HK-2 (cell line): Measurements from ENCODE around the gene SNN.

Experiments used
- DNase-seq: peaks from one replicate; pipeline ENCODE4 v3.0.0-alpha.2; 2018; ENCODE audit not compliant: unreplicated experiment

SNN gene

DNA sequence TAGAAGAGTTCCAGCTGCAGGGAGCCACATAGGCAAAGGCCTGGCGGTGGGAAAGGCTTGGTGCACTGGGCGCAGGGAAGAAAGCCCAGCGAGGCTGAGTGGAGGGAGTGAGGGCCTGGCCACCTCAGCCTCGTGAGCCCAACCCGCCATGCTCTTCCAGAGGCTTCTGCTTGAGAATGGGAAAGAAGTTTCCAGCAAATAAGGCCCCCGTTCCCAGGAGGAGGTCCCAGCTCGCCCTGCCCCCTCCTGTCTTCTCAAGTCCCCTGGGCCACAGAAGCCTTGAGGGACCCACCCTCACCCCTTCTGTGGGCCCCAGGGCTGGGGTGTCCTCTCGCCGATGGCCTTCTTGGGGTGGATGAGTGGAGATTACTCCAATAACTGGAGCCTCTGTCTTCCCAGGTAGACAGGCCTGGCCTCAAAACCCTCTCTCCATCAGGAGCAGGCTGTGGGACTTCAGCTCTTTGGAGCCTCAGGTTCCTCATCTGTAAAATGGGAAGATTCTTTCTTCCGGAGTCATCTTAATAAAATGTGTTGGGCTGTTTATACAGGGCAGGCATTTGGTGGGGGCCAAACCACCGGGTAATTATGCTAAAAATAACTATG, 933 bp upstream of the SNN start:
- no peak for DNase-seq

DNA sequence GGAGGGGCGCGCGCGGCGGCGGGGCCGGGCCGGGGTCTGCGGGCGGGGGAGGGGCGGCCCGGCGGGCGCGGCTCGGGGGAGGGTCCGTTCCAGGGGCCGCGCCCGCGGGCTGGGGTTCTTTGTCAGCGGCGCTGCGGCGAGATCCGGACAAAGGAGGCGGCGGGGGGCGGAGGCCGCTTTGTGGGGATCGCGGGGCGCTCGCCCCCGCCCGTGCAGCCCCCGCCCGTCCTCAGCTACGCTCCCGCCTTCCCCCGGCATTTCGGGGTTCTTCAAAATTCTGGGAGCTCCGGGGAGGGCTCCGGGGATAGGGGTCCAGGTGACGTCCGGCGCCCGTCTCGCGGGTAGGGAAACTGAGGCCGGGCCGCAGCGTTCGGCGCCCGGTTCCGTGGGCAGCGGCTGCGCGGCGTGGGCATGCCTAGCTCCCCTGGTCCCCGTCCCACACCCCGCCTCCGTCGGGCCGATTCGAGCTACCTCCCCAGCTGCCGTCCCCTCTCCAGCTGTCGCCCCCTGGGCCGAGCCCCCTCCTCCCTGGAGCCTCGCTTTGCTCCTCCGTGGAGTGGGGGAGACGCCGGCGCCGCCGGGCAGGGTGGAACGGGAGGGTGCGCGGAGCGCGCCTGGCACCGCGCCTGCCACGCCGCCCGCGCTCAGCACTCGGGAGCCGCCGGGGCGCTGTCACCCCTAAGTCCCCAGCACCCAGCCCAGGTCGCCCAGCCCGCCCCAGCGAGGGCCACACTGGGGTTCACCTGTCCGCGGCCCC, 546 bp downstream of the SNN start:
- no peak for DNase-seq

DNA sequence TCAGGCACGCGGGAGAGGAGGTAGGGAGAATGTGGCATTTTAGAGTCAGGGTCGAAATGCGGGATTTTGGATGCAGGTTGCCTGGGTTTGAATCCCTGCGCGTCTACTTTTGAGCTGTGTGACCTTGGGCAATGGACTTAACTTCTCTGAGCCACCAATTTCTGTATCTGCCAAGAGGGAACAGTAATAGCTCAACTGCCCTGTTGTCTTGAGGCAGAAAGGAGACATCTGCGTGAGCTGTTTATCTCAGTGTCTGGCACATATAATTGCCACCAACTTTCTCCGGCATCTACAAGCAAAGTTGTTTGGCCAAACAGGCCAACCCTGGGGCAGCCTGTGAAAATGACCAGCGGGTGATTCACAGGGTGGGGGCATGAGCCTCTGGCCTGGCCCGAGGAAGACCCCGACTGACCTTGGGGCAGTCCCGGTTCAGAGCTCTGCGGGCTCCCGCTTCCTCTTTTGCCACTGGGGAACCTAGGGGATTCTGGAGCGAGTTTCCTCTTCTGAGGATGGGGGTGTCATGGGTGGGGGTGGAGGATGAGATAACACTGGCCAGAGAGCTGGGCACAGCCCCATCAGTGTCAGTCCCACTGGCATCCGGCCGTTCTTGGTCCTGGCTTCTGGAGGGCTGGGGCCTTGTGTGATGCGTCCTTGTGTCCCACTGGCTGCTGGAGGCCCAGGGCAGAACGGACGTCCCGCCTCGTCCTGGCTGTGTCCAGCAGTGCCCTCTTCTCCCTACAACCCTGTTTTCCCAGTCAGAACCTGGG, 1.3 kb downstream of the SNN start:
- DNase-seq = no peak

DNA sequence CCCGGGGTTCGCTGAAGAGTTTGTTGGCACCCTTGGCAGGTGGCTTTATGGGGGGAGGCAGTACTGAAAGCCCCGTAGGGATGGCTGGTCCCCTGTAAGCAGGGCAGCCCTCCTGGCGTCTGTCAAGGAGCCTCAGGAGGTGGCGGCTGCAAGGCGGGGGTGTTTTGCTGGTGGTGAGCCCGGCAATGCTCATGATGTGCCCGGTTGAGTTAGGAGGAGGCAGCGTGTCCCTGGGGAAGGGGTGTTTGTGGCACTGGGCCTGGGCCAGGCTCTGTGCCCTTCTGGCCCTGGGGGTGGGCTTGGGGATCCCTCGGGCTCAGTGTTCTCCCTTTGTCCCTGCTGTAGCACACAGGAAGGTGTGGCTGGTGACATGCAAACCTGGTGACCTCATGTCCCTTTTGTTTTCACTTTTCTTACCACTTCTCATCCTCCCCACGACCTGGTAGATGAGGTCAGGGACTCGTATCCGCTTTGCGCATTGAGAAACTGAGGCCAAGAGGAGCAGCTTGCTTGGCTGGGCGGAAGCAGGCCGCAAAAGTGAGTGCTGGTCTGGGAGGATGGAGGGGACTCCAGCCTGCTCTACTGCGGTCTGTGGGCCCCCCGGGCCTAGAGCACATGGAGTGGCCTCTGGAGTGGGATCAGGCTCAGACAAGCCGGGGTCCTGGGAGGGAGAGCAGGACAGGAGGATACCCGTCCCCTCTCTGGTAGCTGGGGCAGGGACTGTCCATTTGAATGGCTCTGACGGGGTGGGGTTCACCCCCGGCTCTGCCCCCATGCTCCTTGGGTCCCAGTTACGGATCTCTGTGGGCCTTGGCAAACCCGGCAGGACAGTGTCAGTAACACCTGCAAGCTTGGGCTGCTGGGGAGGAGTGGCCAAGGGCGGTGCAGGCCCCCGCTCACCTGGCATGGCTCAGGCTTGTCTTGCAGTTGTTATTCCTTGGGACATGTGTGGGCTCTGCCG, 2.2 kb downstream of the SNN start:
- no peak for DNase-seq

DNA sequence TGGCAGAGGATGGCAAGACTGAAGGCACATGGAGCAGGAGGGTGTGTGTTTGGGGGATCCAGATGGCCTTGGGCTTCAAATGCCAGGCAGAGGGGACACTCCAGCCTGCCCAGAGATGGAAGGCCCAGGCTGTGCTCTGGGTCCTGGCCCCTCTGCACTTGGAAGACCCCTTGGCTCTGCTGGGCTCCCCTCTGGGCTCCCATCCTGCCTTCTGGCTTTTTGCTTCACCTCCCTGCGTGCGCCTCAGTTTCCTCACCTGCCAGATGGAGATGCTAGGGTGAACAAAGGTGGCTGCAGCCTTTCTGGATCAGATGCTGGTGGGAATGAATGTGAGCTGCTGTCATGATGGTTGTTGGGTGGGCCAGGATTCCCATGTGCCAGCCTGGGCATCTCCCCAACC, 3.0 kb downstream of the SNN start:
- DNase-seq = no peak

DNA sequence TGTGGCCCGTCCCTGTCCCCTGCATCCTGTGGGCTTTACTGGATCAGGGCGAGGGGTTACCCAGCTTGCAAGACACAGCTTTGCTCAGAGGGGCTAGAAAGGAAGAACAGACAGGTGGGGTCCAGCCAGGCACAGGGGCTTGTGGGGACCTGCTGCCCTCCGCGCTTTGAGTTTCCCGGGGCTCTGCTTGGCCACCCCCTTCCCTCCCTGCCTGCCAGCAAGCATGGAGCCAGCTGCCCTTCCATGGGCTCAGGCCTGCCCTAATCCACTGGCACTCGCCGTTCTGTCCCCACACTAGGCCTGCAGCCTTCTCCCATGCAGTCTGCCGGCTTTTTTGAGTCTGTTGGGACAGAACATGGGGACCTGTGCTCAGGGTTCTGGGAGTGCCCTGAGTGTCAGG, 3.4 kb downstream of the SNN start:
- DNase-seq = no peak

DNA sequence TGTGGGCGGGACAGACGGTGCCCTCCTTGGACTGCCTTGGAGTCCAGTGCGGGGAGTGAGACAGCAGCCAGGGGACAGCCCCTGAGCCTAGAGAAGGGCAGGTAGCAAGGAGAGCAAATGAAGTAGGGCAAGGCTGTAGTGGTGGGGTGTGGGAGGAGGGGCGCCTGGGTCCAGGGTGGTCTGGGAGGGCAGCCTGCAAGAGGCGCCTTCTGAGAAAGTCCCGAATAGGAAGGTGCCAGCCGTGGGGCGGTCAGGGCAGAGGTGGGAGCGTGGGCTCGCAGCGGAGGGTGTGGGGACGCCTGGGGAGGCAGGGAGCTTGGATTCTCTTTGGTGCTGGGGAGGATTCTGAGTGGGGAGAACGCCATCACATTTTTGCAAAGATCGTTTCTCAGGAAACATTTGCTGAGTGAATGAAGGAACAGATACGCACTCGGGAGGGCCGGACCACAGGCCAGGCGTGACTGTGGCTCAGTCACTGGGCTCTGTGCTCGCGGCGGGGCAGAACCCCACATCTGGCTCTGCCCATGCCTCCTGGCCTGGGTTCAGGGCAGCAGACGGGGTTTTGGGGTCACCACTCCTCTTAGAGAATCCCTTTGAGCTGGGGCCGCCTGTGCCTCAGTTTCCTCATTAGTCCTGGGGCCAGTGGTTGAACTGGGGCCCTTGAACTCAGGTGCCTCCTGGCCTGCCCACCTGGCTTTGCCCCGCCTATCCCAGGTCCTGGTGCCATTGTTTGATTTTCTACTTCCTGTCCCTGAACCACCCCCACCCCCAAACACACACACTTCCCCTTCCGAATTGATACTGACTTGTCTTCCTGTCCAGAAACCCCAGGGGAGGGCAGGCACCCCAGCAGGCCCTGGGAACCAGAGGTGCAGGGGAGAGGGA, 4.2 kb downstream of the SNN start:
- no peak for DNase-seq

DNA sequence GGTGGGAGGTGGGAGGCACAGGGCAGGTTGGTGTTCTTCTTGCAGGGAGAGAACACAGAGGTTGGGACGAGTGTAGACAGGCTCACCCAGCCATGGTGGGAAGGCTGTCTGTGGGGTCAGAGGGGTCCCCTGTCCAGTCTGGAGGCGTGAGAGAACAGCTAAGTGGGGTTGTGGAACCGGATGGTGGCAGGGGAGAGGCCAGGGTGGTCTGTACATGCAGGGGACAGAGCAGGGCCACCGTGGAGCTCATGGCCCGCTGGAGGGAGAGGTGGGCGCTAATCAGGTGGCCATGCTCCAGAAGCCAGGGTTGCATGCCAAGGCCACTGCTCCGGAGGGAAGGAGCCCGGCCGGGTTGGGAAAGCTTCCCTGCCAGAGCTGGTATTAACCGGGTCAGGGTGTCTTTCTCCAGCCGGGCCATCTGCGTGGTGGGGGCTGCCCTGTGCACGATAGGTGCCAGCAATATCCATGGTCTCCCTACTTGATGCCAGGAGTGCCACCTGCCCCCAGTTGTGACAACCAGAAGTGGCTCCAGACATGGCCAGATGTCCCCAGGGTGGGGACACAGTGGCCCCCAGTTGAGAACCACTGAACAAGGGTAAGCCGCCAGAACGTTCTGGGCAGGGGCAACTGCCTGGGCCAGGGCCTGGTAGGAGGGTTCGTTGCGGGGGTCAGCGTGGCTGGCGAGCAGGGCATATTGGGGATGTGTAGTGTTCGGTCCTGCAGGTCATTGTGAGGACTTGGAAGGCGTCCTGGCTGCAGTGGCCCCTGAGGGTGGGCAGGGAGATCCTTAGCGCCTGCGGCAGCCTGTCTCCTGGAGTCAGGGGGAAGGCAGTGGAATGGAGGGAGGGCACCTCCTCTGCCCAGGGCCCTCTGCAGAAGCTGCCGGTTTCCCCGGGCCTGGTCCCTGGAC, 5.1 kb downstream of the SNN start:
- no peak for DNase-seq

DNA sequence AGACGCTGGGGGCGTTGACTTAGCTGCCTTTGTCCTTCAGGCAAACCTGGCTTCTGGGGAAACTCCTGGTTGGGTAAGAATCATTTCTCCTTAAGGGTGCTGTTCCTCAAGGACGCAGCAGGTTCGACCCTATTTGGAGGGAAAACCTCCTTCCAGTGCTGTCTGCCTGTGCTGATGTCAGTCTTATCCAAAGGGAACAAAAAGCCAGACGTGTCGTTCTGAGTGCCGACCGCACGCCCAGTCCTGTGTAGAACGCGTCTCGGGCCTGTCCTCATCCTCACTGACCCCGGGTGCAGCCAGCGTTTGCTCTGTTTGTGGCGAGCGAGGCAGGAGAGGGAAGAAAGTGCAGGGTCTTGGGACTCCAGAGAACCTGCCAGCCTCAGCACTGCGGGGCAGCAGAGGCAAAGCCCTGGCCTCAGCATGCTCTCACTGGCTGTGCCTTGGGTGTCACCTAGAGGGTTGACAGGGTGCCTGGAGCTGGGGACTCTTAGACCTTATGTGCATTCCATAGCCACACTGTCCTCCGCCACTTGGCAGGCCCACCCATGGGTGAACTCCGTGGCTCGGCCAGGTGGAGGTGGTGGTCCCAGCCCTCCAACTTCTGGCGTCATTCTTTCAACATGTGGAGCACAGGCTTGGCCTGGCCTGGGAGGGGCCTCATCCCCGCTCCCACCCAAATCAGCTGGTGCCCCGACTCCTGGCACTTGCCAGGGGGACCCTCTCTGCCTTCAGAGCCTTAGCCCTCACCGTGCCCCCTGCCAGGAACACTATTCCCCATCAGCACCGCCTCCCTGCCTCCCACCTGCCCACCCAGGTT, 6.0 kb downstream of the SNN start:
- no peak for DNase-seq

DNA sequence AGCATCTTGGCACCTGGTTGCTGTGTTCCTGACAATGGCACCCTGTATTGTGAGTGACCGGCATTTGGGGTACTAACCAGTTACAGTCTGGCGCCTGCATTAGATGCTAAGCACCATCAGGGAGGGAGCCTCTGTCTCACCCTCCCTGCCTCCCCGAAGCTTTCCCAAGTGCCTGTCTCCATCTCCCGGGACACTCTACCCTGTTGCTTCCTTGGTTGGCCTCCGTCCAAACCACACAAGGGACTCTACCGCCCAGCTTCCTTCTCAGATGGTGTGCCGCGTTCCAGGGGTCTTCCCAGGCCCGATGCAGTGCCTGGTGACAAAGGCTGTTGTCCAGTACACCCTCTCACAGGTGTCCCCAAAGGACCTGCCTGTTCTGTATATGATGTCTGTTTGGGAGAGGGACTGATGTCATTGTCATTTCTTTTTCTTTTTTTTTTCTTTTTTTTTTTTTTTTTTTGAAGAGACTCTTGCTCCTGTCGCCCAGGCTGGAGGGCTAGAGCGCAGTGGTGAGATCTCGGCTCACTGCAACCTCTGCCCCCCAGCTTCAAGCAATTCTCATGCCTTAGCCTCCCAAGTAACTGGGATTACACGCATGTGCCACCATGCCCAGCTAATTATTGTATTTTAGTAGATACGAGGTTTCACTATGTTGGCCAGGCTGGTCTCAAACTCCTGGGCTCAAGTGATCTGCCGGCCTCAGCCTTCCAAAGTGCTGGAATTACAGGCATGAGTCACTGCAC, 6.7 kb downstream of the SNN start:
- no peak for DNase-seq

DNA sequence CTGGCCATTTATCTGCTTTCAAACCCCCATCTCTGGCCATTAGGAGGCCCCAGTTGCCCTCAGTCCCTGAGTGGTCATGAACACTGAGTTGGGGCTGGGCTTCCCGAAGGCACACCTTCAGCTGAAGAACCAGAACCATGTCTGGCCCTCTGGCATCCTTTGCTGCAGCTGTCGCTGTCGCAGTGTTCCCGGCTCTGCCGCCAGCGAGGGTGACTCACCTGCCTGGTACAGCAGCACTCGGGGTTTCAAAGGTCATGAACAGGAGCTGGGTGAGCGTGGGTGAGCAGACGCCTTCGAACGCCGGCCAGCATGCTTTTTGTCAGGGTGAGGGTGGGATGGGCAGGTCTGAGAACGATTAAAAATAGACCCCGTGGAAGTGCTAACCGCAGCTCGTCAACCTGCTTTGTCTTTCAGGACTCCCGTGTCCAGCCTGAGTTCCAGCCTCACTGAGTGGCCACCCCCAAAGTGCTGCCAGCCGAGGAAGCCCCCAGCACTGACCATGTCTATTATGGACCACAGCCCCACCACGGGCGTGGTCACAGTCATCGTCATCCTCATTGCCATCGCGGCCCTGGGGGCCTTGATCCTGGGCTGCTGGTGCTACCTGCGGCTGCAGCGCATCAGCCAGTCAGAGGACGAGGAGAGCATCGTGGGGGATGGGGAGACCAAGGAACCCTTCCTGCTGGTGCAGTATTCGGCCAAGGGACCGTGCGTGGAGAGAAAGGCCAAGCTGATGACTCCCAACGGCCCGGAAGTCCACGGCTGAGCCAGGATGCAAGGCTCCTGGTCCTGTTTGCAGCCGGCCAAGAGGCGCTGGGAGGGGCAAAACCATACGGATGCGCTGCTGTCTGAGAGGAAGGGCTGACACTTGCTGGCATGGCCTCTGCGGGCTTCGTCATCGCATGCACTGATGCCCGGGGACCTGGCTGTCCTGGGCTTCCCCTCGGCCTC, 7.6 kb downstream of the SNN start:
- DNase-seq = peak; percentile 52

DNA sequence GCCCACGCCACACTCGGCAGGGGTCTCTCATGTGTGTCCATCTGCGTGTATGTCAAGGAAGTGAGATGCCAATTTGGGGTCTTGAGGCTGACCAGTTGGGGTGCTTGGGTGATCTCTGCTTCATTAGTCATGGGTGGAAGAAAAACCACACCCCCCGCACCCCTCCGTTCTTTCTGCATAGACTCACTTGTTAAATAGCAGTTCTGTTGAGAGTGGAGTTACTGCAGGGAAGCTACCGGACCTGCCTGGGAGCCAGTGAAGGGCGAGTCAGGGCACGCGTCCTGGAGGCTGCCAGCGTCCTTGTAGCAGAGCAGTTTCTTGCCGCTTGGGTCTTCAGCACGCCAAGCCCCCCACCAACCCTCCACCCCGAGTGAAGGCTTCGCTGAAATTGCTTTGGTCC, 8.5 kb downstream of the SNN start:
- no peak for DNase-seq

DNA sequence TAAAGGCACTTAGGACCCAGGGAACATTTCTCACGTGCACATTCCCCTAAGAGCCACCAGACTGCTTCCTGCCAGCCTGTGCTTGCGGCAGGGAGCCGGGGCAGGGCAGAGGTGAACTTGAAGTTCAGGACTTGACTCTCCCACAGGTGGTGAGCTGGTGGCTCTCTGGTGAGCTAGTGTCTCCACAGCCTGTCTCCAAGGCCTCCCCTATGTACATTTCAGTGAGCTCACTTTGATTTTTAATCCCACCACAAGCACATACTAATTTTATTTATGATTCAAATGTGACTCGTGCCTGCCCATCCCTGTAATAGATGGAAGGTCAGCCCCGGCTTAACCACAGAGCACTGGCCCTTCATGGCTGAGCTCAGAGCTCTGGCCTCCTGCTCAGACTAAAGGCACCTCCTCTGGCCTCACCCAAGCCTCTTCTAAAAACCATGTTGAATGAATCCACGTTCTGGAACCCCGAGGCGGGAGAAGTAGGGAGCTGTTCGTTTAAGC, 9.2 kb downstream of the SNN start:
- peak; percentile 33 for DNase-seq

DNA sequence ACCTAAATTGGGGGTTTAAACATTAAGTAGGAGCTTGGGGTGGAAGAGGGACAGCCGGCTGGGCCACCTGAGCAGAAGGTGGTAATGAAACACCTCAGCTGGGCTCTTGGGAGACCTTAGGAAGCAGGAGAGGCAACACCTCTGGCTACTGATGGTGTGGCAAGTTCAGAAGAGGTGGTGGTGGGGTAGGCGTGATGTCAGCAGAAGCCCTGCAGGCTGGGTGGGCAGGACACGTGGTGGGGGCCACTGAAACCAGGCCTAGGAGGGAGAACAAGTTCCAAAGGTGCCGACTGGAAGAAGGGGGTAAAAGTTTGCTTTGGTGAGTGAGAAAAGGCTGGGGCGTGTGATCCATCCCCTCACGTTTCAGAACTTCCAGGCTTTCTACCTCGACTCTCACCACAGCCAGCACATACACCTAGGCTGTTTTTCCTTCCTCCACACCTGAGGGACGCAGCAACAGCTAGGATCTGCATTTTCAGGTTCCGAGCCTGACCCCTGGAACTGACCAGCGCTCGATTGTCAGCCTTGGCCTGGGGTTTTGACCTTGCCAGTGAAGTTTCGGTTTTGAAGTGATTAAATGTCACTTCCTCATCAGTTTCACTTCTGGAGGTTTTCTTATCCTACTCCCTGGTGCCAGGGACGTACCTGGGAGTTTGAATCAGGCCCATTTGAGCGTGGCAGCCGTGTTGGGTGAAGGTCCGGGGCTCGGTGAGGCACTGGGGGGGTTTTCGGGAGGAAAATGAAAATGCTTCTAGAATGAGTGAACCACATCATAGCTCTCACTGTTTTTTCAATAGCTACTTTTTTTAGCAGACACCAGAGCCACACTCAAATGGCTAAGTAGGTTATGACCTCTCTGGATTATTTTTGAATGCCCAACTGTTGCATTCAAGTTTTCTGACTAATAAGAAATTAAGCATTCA, 10.0 kb downstream of the SNN start:
- no peak for DNase-seq

DNA sequence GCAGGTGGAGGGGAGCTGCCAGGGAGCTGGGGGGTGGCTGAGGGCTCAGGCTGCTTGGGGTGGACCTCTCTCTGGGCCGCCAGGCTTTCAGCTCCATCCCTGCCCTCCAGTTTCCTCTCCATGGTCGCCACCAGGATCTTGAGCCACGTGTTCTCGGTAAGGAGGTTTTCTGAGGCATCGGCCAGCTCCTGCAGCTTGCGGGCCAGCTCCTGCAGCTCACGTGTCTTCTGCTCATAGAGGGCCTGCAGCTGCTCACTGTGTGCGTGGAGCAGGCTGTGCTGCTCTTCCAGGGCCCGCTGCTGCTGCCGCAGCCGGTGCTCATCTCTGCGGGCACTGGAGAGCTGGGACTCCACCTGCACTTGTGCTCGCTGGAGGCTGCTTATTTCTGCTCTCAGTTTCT, 11.0 kb downstream of the SNN start:
- DNase-seq = no peak
